ENCODE measurements around the gene HBS1L.

Gene HBS1L

GRCh38 chr6:135054569-135055498 lies at the start of gene HBS1L:
Gene HBS1L, minus strand, starts transcription at chr6:135054822. Its CDS starts 131 bp downstream, at chr6:135054691.
- peak; percentile 97 for DNase-seq

DNA sequence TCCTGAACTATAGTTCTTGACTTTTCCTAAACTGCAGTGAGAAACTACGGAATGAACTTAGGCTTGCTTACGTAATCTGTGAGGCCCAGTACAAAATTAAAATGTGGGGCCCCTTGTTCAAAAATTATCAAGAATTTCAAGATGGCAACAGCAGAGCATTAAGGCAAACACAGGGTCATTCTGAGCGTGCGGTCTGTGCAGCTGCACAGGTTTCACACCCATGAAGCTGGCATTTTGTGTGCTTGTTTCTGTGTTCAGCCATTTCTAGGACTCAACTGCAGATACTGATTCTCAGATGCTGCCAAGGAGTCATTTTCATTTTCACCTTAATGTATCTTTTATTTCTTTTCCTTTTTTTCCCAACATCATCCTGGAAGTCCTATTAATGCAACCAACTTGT lies 49.6 kb upstream of the HBS1L start:
- no peak for DNase-seq

DNA sequence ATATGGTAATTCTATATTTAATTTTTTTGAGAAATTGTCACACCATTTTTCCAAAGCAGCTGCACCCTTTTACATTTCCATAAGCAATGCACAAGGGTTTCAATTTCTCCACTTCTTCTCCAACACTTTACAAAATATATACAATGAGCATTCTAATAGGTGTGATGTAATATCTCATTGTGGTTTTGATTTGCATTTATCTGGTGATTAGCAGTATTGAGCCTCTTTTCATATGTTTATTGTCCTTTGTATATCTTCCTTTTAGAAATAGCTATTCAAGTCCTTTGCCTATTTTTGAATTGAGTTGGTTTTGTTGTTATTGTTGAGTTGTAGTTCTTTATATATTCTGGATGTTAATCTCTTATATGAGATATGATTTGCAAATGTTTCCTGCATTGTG lies 47.6 kb upstream of the HBS1L start:
- DNase-seq, result no peak

DNA sequence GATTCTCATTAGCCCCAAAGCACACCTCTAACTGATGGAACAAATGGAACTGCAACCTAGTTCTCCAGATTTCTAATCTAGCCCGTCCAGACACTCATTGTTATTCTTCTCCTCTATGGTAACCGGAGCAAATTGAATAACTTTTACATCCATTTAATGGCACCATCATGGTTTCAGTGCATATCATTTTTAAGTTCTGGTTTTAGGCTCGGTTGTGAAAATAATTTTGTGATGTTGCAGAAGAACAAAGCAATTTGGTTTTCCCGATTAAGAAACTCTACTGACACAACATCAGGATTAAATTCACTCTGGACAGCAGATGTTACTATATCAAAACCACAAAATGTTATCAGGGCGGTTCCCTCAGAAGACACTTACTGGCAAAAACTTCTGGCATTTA lies 42.5 kb upstream of the HBS1L start:
- no peak for DNase-seq

GRCh38 chr6:135096403-135097130 lies 41.9 kb upstream of the HBS1L start:
- DNase-seq, result no peak

DNA sequence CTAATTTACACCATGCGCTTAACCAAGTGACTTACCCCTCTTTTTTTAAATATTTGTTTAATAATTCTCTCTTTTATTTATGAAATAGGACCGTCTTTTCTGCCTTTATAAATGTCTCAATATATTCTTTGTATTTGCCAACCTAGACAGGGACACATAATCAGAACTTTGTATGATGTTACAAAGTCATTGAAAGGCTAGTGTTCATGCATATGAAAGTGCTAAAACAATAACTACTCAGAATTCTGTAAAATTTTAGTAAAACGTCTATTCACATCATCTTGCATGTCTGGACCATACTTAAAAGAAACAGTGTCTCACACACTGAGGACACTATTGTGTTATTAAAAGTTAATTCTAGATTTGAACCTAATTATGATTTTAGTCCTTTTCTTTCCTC lies 41.1 kb upstream of the HBS1L start:
- DNase-seq, result no peak

- peak; percentile 33 for DNase-seq
Observed at GRCh38 chr6:135094403-135094821, 39.8 kb upstream of the HBS1L start.

DNA sequence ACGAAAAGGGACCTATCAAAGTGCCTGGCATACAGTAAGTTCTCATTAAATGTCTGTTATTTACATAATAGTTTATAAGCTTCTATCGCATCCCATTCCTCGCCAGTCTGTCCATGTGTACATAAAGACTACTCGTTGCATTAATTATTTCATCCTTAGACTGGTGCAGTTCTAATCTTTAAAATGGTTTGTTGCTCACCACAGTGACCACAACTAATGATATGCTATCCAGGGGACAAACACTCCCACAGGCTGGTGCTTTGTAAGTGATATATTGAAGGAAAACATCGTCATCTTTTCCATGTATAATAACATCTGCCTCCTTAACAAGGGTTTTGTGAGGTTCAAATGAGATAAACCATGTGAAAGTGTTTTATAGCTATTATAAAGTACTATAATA lies 39.0 kb upstream of the HBS1L start:
- no peak for DNase-seq

GRCh38 chr6:135092724-135093123 lies 38.1 kb upstream of the HBS1L start:
- DNase-seq, result no peak

DNA sequence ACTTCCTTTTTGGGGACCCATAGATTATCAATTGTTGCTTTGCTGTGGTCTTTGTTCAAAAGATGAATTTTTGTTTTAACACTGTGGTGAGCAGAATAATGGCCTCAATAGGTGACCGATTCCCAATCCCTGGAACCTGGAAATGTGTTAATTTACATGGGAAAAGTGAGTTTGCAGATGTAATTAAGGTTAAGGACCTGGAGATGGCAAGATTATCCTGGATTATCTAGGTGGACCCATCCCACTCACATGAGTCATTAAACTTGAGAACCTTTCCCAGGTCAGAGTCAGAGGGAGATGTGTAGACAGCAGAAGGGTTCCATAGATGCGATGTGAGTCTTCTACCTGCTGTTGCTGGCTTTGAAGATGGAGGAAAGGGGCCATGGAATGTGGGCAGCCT lies 36.2 kb upstream of the HBS1L start:
- no peak for DNase-seq

DNA sequence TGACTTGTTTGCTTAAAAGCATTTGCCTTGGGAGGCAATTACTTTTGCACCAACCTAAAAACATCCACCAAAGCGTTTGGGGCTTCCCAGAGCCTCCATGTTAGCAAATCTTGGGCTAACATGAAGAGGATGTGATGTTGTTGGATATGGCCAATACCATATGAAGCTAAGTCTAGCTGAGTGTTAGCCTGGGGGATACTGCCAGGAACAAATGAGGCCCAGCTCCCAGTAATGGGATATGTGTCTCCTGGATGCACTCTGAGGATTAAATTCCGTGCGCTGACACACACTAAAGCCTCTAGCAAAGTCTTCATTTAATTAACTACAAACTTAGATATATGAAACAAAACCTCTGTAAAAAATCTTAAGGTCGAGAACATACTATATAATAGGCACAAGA lies 35.3 kb upstream of the HBS1L start:
- DNase-seq, result no peak

GRCh38 chr6:135088818-135089809 lies 34.5 kb upstream of the HBS1L start:
- DNase-seq, result peak; percentile 37

GRCh38 chr6:135088281-135088680 lies 33.7 kb upstream of the HBS1L start:
- no peak for DNase-seq

GRCh38 chr6:135087803-135088202 lies 33.2 kb upstream of the HBS1L start:
- peak; percentile 30 for DNase-seq

DNA sequence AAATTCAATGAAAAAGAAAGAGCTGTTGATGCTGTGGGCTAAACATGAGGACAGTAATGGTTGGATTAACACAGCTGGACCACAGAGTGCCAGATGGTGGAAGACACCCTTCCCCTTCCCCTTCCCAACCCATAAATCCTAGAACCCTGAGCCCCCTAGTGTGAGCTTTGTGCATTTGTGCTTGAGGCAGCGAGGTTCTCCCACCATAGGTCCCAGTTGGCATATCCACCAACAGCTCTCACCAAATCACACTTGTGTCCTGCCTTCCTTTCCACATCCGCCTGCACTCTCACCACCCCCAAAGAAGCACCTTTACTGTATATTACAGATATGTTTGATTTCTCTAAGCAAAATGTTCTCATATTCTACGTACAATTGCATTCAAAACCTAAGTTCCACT lies 32.8 kb upstream of the HBS1L start:
- no peak for DNase-seq

GRCh38 chr6:135086414-135086764 lies 31.8 kb upstream of the HBS1L start:
- DNase-seq, result no peak

GRCh38 chr6:135085700-135086413 lies 31.2 kb upstream of the HBS1L start:
- no peak for DNase-seq

DNA sequence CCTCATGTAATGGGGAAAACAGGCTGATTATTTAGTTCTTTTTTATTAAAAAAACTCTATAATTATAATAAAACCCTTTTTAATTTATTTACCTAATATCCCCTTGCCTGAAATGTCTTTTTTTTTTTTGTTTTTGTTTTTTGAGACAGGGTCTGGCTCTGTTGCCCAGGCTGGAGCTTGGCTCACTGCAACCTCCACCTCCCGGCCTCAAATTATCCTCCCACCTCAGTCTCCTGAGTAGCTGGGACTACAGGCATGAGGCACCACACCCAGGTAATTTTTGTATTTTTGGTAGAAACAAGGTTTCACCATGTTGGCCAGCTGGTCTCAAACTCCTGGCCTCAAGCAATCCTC lies 30.3 kb upstream of the HBS1L start:
- no peak for DNase-seq

- DNase-seq, result no peak
Observed at GRCh38 chr6:135084001-135084915, 29.6 kb upstream of the HBS1L start.

DNA sequence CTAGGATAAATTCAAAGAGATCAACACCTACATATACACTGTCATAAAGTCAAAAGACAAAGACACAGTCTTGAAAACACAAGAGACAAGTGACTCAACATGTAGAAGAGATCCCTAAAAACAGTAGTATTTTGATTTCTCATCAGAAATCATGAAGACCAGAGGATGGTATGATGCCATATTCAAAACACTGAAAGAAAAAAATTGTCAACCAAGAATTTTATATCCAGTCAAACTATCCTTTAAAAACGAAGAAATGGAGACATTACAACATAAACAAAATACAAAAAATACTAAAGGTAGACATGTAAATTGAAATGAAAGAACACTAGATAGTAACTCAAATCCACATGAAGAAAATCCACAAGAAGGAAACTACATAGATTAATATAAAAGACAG lies 27.3 kb upstream of the HBS1L start:
- no peak for DNase-seq

DNA sequence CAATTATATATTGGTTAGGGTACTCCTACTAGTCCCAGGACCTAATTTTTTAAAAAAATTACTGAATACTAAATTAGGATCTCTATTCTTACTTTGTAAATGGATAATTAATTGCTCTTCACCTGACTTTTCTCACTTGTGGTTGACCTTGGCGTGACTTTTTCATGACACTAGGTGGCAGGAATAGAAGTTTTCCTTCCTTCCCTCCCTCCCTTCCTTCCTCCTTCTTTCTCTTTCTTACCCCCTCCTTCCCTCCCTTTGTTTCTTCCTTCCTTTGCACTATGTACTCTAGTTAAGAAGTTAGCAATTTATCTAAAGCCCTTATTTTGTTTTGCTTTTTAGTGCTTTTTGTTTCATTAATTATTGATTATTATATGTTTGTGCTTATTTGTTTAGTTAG lies 20.4 kb upstream of the HBS1L start:
- no peak for DNase-seq
